Measurements from ENCODE around the gene GRIP2. TPM values are rescaled to one million over a fixed set of nuclear protein-coding genes. Genes with fewer than 3 reads are reported as not detected.

Gene GRIP2
- polyA plus RNA-seq, 1 donor (not counting 4 experiments of a cell fraction or from before 2014, with no cell fraction given): 0.01 TPM

GRCh38 chr3:14458434-14459275 lies 81.5 kb downstream of the GRIP2 start:
- Histone ChIP-seq H3K27me3 (ENCODE audit: control insufficient read depth, extremely low read depth, insufficient read depth, low read length) (no peaks in the 10 kb centered on the region), H3K4me2 (ENCODE audit: control insufficient read depth, extremely low read depth, insufficient read depth, low read depth, low read length) (no peak overlapping the region), H3K9me3 (ENCODE audit: control insufficient read depth, low read depth, low read length) (no peaks in the 10 kb centered on the region), H3K9me1 (ENCODE audit: control insufficient read depth, extremely low read depth, insufficient read depth, low read length) (no peaks in the 10 kb centered on the region), H3K79me2 (ENCODE audit: control insufficient read depth, insufficient read depth, low read length) (no peaks in the 10 kb centered on the region), H3K4me1 (ENCODE audit: control insufficient read depth, extremely low read depth, insufficient read depth, low read length) (peaks cover 4% of the 10 kb centered on the region), H4K20me1 (ENCODE audit: control insufficient read depth, extremely low read depth, insufficient read depth, low read length) (no peaks in the 10 kb centered on the region), H3K4me3 (ENCODE audit: control insufficient read depth in 2 of 3, extremely low read depth in 1 of 3, insufficient read depth in 2 of 3, low read depth in 1 of 3, low read length in 3 of 3) (no peak overlapping the region), H3K36me3 (ENCODE audit: control insufficient read depth in 2 of 2, extremely low read depth in 1 of 2, insufficient read depth in 2 of 2, low read length in 2 of 2) (peaks cover 2 to 4% of the 10 kb centered on the region in 2 experiments), H3K9ac (ENCODE audit: control insufficient read depth, extremely low read depth, insufficient read depth, low read length) (no peak overlapping the region), H2AFZ (ENCODE audit: control insufficient read depth, low read length) (no peak overlapping the region), H3K27ac (ENCODE audit: control insufficient read depth, insufficient read depth, low read length) (no peak overlapping the region)
- FAIRE-seq (no peak), DNase-seq (ENCODE audit: low read depth, low spot score) (no peak)
- TF ChIP-seq EZH2 (IDR thresholded peaks at IDR 0.05; ENCODE audit: low read length) (no peak), CTCF (optimal IDR thresholded peaks at IDR 0.05 in 1 of 3, IDR thresholded peaks at IDR 0.05 in 1 of 3, conservative IDR thresholded peaks at IDR 0.05 in 1 of 3; ENCODE audit: extremely low read depth in 1 of 3, insufficient read depth in 2 of 3, low read length in 3 of 3) (no peak)
- dilution Hi-C loops (cut with MboI; ENCODE audit: extremely low pct_ligation_motif_present, low sequenced_read_pairs): no loop called here

- no peak overlapping the region for H2AFZ ChIP-seq (ENCODE audit: control insufficient read depth, low read length)
- H4K20me1 ChIP-seq (ENCODE audit: control insufficient read depth, extremely low read depth, insufficient read depth, low read length): no peaks in the 10 kb centered on the region
- H3K9me1 ChIP-seq (ENCODE audit: control insufficient read depth, extremely low read depth, insufficient read depth, low read length): no peaks in the 10 kb centered on the region
- H3K9ac ChIP-seq (ENCODE audit: control insufficient read depth, extremely low read depth, insufficient read depth, low read length): no peak overlapping the region
- no peak overlapping the region for H3K4me2 ChIP-seq (ENCODE audit: control insufficient read depth, extremely low read depth, insufficient read depth, low read depth, low read length)
- no peak for TF ChIP-seq CTCF (optimal IDR thresholded peaks at IDR 0.05 in 1 of 3, IDR thresholded peaks at IDR 0.05 in 1 of 3, conservative IDR thresholded peaks at IDR 0.05 in 1 of 3; ENCODE audit: extremely low read depth in 1 of 3, insufficient read depth in 2 of 3, low read length in 3 of 3)
- no peak for TF ChIP-seq EZH2 (IDR thresholded peaks at IDR 0.05; ENCODE audit: low read length)
- H3K79me2 ChIP-seq (ENCODE audit: control insufficient read depth, insufficient read depth, low read length): no peaks in the 10 kb centered on the region
- H3K4me1 ChIP-seq (ENCODE audit: control insufficient read depth, extremely low read depth, insufficient read depth, low read length): peaks cover 10% of the 10 kb centered on the region
- no peak overlapping the region for H3K4me3 ChIP-seq (ENCODE audit: control insufficient read depth in 2 of 3, extremely low read depth in 1 of 3, insufficient read depth in 2 of 3, low read depth in 1 of 3, low read length in 3 of 3)
- H3K36me3 ChIP-seq (ENCODE audit: control insufficient read depth in 2 of 2, extremely low read depth in 1 of 2, insufficient read depth in 2 of 2, low read length in 2 of 2): peaks cover 2 to 4% of the 10 kb centered on the region in 2 experiments
- H3K27me3 ChIP-seq (ENCODE audit: control insufficient read depth, extremely low read depth, insufficient read depth, low read length): no peaks in the 10 kb centered on the region
- H3K9me3 ChIP-seq (ENCODE audit: control insufficient read depth, low read depth, low read length): no peaks in the 10 kb centered on the region
- DNase-seq (ENCODE audit: low read depth, low spot score): no peak
- H3K27ac ChIP-seq (ENCODE audit: control insufficient read depth, insufficient read depth, low read length): no peak overlapping the region
- dilution Hi-C loops (cut with MboI; ENCODE audit: extremely low pct_ligation_motif_present, low sequenced_read_pairs): no loop called here
- FAIRE-seq: no peak
Observed at GRCh38 chr3:14457999-14458398, 82.1 kb downstream of the GRIP2 start.
